DMS153 treated with DMSO at 0.1 percent for 48 hours (cell line): ENCODE data around the gene GULP1.
"Not testable (repeated sequence)": the region's sequence is repeated elsewhere in the genome, so short reads cannot be mapped to it uniquely, and the experiment has no call there.

Experiments
- DNase-seq: peaks from one replicate; lab custom pipeline; 2025; ENCODE audit not compliant: unreplicated experiment; lab: John Stamatoyannopoulos, UW

GULP1 gene

GRCh38 chr2:188523919-188524318 is 232.2 kb downstream of the GULP1 start:
- peak; percentile 37 for DNase-seq

DNA sequence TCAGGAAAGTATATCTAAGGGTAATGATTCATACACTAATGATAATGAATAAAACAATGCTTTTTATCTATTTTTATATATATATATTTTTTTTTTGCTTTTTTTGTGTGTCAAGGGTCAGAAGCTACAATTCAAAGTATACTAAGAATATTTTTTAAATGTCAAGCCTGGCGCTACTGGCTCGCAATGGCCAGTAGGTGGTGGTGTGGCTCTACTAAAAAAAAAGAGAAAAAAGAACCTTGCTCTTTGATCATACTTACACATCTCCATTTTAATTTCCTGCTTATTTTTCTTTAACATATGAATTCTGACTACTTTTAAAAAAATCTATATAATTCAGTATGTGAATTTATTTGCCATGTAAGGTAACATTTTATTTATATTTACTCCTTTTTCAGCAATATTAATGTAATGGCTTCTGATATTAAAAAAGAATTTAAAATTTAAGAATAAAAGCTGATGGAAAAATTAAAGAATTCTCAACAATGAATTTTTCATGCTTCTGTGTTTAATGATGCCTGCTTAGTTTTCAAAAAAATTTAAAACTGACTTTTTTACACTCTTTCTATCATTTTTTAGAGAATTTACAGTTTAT is 232.9 kb downstream of the GULP1 start:
- DNase-seq: peak; percentile 28

DNA sequence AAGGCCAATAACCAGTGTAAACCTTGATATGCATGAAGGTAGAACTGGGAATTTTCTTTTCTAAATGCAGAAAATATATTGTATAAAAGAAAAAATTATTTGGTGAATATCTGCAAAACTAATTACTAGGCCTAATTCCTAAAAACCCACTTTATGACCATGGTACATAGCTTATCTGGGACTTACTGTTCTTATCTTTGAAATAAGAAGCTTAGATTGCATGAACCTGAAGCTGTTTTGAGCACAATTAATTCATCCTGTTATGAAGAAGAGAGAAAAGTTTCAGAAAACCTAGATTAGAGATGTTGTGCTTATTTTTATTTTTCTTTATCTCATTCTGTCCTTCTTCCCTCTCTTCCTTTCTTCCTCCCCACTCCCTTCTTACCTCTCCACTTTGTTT is 235.0 kb downstream of the GULP1 start:
- DNase-seq: no peak

GRCh38 chr2:188527141-188527540 is 235.5 kb downstream of the GULP1 start:
- no peak for DNase-seq

DNA sequence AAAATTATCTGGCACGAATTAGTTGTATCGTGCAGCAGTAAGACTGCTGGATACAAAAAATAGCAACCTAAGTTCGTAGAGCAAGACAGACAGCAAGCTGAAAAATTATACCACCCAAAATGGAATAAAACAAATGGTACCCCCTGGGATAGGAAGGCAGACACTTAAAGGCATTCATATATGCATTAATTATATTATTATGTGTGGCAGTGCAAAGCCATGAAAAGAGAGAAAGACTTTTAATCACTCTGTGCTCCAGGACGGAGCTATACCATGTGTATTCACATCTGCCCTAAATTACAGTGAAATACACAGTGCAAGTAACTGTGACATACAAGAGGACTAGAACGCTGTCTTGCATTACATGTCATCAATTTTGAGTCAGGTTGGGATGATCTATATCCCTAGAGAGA is 235.9 kb downstream of the GULP1 start:
- no peak for DNase-seq

DNA sequence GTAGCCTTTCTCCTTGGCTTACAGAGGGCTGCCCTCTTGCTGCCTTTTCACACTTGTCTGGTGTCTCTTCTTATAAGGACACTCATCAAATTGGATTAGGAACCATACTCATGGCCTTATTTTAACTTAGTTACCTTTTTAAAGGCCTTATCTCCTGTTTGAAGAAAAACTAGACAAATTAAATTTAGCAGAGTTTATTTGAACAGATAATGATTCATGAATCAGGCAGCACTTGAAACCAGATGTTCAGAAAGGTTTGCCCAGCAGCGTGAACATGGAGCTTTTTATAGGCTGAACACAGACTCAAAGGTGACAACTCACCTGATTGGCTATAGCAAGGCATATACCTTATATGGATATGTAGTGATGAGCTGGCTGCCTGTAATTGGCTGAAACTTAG is 238.0 kb downstream of the GULP1 start:
- no peak for DNase-seq

GRCh38 chr2:188534875-188535274 is 243.2 kb downstream of the GULP1 start:
- no peak for DNase-seq

DNA sequence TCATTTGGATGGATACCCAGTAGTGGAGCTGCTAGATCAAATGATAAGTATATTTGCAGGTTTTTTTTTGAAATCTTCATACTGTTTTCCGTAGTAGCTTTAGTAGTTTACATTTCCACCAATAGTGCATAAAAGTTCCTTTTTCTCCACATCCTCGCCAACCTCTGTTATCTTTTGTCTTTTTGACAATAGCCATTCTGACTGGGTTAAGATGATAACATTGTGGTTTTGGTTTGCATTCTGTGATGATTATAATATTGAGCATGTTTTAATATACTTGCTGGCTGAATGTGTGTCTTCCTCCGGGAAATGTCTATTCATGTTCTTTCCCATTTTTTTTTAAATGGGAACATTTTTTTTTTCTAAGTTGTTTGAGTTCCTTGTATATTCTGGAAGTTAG is 260.0 kb downstream of the GULP1 start:
- no peak for DNase-seq

GRCh38 chr2:188557081-188557480 is 265.4 kb downstream of the GULP1 start:
- no peak for DNase-seq

- DNase-seq: not testable (repeated sequence)
These were observed 267.8 kb downstream of the GULP1 start for GRCh38 chr2:188559455-188559854.

- no peak for DNase-seq
These were observed 269.9 kb downstream of the GULP1 start for GRCh38 chr2:188561473-188561979.

DNA sequence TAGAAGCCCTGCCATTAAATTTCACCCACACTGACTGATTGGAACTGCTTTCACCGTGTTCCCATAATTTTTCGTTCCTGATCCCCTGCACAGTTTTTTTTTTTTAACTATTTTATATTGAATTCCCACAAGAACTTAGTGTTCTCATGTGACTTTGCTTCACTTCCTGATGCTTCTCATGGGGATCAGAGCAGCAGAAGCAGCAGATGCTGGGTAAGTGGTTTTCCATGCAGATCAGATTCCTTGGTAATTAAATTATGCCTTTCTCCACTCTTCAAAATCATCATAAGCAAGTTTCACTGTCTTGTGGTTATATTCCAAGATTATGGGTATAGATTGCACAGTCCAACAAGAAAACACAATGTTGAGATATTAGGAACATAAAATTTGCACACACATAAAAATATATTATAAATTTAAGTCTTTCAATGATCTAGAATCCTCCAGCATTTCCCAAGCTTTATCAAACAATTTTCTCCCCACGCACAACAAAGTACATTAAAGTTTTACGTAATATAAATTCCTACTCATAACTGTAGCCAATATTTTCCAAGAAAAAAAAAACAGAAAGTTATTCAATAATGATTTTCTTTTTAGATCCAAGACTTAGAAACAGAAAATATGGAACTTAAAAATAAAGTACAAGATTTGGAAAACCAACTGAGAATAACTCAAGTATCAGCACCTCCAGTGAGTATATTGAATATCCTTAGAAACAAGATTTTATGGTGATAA is 277.9 kb downstream of the GULP1 start:
- DNase-seq: no peak

GRCh38 chr2:188570370-188570769 is 278.7 kb downstream of the GULP1 start:
- no peak for DNase-seq

DNA sequence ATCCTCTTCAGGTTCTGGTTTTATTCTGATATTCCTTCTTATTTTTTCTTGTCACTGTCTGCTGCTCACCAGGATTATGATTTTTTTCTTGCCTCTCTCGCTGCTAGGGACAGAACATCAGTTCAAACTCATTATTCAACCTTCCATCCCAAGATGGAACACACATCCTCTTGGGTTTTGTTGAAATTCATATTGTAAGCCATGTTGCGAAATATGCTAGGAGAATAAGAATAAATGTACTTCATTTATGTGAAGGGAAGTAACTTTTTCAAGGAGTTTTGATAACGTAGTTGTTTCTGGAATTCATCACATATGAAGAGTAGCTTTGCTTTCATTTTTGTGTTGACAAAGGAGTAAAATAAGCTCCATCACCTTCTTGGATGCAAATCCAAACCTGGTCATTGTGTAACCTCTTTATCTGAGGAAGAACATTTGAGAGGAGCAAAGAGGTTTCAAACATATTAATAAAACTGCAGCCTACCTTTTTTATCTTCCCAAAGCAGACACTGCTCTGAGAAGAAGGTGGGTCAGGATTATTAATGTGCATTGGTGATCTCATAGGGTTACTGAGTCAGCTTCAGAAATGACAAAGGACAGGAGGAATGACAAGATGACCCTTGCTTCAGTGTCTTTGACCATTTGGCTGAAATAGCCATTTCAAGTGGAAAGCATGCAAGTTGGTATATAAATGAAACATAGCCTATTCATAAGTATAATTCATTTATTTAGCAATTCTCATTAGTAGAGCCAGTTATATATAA is 280.0 kb downstream of the GULP1 start:
- DNase-seq: no peak

DNA sequence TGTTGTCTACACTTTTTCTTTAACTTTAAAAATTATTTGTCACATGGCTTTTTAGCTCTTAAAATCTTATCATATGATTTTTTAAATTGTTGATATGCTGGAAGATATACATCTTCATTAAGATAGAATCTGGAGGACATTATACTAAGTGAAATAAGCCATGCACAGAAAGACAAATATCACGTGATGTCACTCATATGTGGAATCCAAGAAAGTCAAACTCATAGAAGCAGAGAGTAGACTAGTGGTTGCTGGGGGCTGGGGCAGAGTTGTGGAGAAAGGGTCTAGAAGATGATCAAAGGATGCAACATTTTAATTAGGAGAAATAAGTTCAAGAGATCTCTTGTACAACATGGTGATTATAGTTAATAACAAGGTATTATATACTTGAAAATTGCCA is 280.9 kb downstream of the GULP1 start:
- no peak for DNase-seq

DNA sequence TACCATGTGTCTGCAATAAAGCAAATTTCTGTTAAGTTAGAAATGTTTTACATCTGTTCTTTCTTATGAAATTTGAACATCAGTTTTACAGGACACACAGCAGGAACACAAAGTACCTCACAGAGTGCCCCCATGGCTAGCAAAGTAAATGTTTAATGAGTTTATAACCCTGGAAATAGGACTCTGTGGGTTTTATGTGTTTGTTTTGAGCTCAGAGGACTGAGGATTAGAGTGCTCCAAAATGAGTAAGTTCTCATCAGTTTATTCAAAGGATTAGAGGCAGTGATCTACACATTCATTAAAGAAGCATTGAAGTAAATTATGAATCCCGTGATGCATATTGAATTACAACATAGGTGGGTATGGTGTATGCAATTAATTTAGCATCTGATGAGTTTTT is 281.8 kb downstream of the GULP1 start:
- no peak for DNase-seq

DNA sequence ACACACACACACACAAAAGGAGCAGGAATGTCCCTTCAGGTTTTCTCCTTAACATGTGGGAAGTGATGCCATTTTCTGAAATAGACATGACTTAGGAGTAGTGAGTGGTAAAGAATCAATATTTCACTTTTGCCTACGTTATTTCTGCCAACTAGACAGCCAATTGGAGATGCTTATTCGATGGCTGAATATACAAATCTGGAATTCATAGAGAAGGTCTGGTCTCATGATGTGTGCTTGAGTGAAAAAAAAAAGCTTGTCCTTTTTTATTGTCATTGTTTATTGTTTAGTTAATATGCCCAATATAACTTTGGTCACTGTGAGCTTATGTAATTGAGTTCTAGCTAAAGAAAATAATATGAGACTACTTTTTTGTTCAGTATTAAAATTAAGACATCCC is 284.3 kb downstream of the GULP1 start:
- DNase-seq: no peak

GRCh38 chr2:188576651-188577050 is 285.0 kb downstream of the GULP1 start:
- DNase-seq: no peak

DNA sequence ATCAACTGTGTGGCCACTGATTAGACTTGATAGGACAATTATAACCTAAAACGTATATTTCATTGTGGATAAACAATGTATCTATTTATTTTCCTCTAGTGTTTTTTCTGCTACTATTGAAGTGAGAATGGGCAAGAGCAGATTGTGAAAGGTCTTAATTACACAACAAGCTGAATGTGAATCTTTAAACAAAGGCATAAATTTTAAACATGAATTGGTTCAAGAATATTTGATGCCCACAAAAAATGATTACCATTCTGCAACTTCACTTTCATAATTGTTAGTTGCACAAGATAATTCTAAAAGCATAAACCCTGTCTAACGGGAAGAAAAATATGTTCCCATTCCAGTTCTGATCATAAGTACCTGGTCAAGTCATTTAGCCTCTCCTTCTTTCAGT is 285.6 kb downstream of the GULP1 start:
- no peak for DNase-seq

GRCh38 chr2:188580738-188581137 is 289.1 kb downstream of the GULP1 start:
- DNase-seq: no peak

GRCh38 chr2:188582211-188582610 is 290.5 kb downstream of the GULP1 start:
- DNase-seq: no peak

GRCh38 chr2:188588235-188588634 is 296.6 kb downstream of the GULP1 start:
- no peak for DNase-seq
